ENCODE data around the gene SMARCAD1.

SMARCAD1 gene

GRCh38 chr4:94214703-94215319 lies 7.1 kb downstream of the SMARCAD1 start:
- no peak for TF ChIP-seq CTCF (IDR thresholded peaks at IDR 0.05)

- TF ChIP-seq CTCF (IDR thresholded peaks at IDR 0.05), result no peak
These were observed 8.7 kb downstream of the SMARCAD1 start for GRCh38 chr4:94216394-94216793.

- TF ChIP-seq CTCF (IDR thresholded peaks at IDR 0.05), result no peak
These were observed 11.7 kb downstream of the SMARCAD1 start for GRCh38 chr4:94219402-94219801.

GRCh38 chr4:94221916-94222315 lies 14.3 kb downstream of the SMARCAD1 start:
- no peak for TF ChIP-seq CTCF (IDR thresholded peaks at IDR 0.05)

- no peak for TF ChIP-seq CTCF (IDR thresholded peaks at IDR 0.05)
These were observed 17.8 kb downstream of the SMARCAD1 start for GRCh38 chr4:94225449-94225848.

- TF ChIP-seq CTCF (IDR thresholded peaks at IDR 0.05), result no peak
These were observed 19.1 kb downstream of the SMARCAD1 start for GRCh38 chr4:94226763-94227162.

GRCh38 chr4:94228493-94229216 lies 21.0 kb downstream of the SMARCAD1 start:
- TF ChIP-seq CTCF (IDR thresholded peaks at IDR 0.05), result no peak
